HG03558 (cell line): ENCODE data around the gene NOXA1.
"Not testable (repeated sequence)": the region's sequence is repeated elsewhere in the genome, so short reads cannot be mapped to it uniquely, and the experiment has no call there.

Experiments used
- ATAC-seq: cut with Tn5 transposase; IDR thresholded peaks from one replicate; pipeline ENCODE4 v1.9.1; 2021; ENCODE audit warnings: moderate number of reproducible peaks; ENCODE audit not compliant: unreplicated experiment; ENCODE audit errors: extremely low read depth

Gene NOXA1

DNA sequence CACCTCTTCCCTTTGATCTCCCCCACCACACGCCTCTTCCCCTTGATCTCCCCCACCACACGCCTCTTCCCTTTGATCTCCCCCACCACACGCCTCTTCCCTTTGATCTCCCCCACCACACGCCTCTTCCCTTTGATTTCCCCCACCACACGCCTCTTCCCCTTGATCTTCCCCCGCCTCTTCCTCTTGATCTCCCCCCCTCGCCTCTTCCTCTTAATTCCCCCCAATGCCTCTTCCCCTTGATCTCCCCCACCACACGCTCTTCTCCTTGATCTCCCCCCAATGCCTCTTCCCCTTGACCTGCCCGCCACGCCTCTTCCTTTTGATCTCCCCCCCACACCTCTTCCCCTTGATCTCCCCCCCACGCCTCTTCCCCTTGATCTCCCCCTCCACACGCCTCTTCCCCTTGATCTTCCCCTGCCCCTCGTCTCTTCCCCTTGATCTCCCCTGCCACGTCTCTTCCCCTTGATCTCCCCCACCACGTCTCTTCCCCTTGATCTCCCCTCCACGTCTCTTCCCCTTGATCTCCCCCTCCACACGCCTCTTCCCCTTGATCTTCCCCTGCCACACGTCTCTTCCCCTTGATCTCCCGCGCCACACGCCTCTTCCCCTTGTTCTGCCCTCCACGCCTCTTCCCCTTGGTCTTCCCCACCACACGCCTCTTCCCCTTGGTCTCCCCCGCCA, 27.5 kb downstream of the NOXA1 start:
- ATAC-seq = not testable (repeated sequence)

DNA sequence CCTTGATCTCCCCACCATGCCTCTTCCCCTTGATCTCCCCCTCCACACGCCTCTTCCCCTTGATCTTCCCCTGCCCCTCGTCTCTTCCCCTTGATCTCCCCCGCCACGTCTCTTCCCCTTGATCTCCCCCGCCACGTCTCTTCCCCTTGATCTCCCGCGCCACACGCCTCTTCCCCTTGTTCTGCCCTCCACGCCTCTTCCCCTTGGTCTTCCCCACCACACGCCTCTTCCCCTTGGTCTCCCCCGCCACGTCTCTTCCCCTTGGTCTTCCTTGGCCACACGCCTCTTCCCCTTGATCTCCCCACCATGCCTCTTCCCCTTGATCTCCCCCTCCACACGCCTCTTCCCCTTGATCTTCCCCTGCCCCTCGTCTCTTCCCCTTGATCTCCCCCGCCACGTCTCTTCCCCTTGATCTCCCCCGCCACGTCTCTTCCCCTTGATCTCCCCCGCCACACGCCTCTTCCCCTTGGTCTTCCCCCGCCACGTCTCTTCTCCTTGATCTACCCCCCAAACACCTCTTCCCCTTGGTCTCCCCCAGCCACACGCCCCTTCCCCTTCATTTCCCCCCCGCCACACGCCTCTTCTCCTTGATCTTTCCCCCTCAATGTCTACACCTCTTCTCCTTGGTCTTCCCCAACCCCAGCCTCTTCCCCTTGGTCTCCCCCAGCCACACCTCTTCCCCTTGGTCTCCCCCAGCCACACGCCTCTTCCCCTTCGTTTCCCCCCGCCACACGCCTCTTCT, 28.2 kb downstream of the NOXA1 start:
- ATAC-seq = not testable (repeated sequence)

DNA sequence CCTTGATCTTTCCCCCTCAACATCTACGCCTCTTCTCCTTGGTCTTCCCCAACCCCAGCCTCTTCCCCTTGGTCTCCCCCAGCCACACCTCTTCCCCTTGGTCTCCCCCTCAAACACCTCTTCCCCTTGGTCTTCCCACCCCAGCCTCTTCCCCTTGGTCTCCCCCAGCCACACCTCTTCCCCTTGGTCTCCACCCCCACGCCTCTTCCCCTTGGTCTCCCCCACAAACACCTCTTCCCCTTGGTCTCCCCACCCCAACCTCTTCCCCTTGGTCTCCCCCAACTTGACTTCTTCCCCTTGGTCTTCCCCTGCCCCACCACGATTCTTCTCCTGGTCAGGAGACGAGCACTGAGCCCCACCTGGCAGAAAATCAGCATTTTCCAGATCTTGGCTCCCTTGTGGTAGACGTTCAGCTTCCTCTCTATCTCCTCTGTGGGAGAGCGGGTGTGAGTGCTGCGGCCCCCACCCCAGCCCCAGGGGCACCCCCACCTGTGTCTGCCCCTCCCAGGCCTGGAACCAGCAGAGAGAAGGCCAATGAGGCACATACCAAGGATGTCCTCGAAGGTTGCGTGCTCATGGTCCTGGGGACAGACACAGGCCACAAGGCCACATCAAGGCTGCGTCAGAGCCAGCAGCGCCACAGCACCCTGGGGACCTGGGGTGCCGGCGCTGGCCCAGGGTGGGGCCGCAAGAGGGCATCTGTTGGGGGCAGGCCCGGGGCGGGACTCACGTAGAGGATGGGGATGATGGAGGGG, 29.0 kb downstream of the NOXA1 start:
- no peak for ATAC-seq

DNA sequence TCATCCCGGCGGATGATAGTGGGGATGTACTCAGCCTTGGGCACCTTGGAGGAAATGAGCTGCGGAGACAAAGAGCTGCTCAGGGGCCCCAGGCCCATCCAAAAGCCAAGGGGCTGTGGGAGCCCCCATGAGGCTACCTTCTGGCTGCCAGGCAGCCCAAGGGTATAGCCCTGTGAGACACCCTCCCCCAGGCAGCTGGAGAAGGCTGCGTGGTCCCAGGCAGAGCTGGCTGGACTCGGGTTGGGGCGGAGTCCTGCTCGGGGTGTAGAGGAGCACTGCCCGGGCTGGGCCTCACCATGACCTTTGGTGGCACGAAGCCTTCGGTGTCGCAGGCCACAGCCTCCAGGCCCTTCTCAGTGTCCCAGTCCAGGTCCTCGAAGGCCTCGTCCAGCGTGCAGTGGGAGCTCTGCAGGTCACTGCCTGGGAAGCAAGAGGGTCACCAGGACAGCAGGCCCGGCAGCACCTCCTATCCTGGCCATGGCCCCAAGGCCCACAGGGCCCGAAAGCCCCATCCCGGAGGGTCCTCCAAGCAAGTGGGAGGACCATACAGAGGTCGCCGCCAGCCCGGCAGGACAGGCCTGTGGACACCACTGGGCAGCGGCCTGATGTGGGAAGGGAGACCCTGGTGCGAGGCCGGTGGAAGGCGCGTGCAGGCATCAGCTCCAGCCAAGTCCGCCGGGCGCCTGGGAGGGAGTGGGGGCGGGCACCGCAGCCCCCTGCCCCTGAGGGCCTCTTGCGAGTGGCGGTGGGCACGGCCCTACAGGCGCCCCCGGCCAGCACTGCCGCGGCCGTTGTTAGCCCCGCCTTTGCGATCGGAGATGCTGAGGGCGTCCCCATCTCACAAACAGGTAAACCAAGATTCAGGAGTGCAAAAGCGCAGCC, 29.8 kb downstream of the NOXA1 start:
- no peak for ATAC-seq

DNA sequence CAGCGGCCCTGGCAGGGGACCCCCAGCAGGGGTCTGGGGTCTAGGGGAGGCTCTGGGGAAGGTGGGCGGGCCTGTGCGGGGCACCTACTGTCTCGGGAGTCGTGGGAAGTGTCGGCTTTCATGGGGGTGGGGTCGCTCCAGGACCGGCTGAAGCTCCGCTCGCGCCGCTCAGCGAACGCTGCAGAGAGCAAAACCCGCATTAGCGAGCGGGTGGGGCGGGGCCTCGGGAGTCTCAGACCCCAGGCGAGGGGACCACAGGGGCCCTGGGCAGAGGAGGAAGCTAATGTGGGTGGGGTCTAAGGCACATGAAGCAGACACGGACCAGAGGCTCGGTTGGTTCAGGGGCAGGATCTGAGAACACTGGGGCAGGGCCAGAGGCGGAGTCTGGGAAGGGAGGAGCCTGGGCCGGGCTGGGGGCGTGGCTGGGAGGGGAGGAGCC, 30.5 kb downstream of the NOXA1 start:
- no peak for ATAC-seq

DNA sequence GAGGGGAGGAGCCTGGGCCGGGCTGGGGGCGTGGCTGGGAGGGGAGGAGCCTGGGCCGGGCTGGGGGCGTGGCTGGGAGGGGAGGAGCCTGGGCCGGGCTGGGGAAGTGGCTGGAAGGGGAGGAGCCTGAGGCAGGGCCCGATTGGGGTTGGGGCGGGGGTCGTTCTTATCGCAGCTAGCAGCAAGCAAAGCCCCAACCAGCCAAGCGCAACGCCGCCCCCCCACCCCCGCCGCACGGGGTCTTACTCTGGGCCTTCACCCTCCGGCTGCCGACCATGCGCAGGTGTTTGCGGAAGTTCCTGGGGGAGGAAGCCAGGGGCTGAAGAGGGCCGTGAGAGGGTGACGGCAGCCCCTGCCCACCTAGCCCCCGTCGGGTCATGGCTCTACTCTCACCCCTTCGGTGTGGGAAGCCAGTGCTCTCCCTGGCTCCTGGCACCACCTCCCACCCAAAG, 31.0 kb downstream of the NOXA1 start:
- no peak for ATAC-seq

DNA sequence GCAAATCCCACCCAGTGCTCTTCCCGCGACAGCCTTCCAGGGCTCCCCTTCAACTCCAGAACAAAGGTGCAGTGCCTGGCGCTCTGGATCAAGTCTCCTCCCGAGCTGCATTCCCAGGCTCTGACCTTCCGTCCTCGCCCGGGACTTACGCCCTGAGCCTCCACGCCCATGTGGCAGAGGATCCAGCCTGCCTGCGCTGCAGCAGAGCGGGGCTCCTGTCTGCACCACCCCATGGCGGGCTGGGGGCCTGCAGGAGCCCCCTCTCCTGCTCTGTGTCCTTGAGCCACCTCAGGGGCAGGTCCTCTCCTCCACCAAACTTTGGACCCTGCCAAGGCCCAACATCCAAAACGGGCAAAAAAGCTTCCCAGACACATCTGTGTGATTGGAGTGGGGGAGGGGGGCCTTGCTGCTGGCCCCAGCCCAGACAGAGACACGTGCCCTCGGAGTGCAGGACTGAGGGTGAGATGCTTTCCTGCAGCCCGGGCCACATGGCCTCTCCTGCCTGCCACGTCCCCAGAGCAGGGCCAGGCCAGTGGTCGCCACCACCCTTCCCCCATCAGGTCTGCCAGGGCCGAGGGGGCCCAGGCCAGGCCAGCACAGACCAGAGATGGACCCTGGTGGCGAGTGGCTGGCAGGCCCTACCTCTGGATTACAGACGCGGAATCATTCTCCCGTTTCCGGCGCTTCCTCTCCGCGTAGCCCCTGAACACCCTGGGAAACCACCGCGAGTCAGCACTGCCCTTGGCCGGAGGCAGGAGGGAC, 31.6 kb downstream of the NOXA1 start:
- ATAC-seq = no peak

DNA sequence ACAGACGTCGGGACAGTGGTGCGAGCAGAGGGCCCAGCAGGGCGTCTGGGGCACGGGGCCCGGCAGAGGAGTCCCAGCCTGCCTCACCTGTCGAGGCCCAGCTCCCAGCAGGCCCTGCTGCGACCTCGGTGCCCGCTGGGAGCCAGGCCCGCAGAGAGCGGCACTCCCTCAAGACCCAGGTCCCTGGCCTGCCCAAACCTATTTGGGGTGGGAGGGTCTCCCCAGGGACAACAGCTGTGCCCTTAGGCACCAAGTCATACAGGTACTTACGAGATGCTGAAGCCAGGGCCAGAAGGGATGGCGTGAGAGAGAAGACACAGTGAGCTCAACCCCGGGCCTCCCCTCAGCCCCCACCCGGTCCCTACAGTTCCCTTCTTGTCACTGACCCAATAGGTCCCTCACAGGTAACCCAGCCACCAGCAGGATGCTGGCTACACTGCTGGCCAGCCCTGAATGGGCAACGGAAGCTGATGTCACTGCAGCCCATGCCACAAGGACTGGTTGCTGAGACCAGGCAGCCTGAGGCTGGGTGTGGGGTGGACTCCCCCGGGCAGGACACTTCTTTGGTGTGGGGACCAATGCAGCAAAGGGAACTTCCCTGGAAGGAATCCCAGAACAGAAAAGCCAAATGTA, 32.3 kb downstream of the NOXA1 start:
- no peak for ATAC-seq

DNA sequence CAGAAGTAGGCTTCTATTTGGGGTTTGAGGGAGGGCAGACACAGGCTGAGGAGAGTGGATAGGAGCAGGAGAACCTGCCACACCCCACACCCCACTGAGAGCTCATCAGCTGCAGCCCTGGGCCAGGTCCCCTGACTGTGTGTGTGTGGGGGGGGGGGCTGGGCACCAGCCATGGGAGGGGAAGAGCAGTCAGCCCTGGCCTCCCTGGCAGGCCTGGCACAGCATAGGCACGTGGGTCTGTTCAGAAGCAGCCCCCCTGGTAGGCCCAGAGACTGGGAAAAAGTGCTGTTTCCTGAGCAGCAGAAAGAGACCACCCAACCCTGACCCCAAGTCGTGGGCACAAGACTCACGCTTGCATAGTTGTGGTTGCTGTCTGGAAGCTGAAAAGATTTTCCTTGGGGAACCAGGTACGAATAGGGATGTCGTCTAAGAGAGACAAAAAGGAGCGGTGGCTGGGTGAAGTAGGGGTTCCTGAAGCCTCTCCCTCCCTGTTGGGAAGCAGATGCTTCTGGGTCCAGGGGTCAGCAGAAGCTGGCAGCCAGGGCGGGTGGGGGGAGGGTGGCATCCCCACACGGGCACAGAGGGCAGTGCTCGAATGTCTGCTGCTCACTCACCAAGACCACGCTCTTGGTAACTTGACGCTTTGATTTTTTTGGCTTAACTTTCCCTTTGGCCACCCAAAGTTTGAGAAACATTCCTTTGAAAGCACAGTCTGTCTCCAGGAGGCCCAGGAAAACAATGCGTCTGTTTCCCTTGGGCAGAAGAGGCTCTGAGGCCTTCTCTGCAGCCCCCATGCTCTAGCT, 33.1 kb downstream of the NOXA1 start:
- ATAC-seq = no peak

DNA sequence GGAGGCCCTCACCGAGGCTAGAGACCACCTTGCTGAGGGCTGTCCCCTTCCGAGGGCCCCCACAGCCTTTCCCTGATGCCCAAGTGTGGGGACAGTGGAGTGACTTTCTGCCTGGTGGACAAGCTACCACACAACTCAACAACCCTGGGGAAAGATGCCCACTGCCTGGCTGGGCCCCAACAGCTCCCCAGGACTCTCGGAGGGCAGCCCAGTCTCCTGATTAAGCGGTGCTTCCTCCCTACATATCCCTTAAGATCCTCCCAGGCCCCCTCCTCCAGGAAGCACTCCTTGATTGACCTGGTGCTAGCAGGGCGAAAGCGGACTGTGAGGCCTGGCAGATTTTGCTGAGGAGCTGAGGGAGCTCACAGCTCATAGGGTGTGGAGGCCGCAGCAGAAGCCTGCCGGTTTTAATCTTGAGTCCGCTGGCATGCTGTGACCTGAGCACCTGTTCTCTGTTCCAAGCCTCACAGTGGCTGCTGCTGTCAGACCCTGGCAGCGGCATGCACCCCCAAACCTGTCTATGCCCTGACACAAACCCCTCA, 33.7 kb downstream of the NOXA1 start:
- ATAC-seq = no peak

DNA sequence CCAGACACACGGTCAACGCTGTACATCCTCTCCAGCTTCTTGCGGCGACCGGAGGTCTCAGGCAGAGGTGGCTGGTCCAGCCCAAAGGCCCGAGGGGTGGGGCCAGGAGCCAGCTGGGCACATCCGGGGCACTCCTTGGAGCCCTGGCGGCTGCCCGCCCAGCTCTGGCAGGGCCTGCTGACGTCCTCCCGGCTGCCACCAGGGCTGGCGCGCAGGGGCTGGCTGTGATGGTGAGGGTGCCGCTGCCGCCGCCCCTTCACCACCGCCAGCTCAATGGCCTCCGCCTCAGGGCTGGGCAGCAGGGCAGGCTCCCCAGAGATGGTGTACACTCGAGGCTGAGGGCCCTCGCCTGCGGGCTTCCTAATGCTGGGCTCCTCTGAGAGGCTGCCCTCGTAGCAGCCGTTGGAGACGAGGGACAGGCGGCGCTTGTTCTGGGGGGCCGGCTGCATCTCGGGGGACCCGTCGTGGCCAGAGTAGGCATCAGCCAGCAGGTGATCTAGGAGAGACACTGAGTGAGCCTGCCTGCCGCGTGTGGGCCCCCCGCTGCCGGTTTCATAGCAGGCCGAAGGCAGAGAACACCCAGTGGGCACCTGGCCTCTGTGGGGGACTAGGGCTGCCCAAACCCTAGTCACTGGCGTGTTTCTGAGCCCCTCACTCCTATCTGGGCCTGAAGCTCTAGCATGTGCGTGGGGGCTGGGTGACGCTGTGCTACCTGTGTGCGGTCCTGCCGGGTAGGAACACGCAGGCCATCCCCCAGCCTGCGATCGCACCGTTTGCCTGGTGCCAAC, 34.4 kb downstream of the NOXA1 start:
- no peak for ATAC-seq

DNA sequence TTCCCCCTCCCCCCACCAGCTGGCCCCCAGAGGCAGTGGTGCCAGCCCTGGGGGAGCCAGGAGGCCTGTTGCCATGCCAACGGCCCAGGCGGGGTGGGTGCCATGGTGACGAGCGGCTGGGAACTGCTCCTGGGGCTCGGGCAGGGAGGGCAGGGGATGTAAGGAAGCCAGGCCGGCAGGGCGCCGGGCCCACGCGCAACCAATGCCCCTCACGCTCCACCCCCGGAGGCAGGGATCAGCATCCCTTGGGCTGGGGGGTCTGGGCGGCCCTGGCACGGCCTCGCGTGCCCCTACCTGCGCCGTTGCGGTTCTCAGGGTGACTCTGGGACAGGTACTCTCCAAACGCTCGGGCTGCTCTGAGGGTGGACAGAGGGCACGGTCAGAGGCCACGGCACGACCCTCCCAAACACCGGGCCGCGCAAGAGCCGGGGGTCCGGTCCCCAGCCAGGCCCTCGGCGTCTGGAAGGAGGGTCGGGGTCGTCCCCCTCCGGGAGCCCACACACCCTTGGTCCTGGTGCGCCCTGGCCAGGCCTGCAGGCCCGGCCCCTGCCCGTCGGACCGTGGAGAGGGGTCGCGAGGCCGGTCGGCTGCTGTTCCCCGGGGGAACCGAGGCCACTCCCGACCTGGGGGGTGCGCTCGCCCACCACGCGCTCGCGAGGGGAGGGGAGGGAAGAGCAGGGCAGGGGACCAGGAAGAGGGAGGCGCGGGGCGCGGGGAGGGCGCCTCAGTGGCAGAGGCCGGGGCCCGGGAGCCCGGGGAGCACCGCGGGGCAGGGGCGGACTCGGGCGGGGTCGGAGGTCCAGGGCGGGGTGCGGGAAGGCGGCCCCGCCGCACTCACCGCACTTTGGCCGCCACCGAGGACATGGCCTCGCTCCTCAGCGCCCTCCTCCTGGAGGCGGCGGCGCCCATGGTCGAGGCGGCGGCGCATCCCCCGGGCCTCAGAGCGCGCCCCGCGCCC, 35.3 kb downstream of the NOXA1 start:
- ATAC-seq = no peak

DNA sequence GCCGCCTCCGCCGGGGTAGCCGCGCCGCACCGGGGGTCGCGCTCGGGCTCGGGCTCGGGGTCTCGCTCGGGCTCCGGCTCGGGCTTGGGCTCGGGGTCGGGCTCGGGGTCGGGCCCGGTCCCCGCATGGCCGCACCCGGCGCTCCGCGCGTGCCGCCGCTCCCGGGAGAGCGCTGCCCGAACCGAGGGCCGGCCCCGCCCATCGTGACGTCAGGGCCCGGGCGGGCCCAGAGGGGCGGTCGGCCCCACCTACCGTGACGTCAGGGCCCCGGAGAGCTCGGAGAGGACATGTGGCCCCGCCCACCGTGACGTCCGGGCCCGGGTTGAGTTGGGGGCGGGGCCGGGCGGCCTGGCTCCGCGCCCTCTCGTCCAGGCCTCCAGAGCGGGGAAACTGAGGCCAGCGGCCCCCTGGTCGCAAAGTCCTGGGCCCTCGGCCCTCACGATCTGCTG, 36.0 kb downstream of the NOXA1 start, which contains the start of gene NSMF:
TSS of gene NSMF (minus strand) at position 183 of the 449 bp plus-strand sequence. CDS start 232 bp downstream, outside the sequence.
- no peak for ATAC-seq

DNA sequence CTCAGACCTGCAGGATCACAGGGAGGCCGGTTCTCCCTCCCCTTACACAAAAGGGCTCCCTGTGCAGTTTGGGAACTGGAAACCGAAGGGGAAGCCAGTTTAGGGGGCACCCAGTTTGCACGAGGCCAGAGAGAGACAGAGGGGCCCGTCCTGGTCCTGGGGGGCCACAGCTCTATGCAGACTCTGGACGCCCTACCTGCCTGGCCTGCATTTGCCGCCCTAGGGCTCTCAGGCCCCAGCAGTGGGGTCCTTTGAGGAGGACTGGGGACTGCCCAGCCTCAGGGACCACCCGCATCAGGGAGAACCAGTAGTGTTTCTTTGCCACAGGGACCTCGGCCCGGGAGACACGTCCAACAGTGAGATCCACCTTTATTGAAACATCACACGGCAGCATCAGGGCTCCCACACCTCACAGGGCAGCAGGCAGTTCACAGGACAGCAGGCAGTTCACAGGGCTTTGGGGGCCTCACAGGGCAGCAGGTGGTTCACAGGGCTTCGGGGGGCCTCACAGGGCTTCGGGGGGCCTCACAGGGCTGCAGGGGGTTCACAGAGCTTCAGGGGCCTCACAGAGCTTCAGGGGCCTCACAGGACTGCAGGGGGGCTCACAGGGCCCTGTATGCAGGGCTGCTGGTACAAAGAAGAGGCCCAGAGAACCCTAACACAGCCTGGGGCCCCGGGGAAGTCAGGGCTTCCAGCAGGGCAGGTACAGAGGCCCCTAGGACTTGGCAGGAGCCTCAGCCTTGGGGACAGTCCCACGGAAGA, 36.6 kb downstream of the NOXA1 start:
- no peak for ATAC-seq
